Gastrocnemius medialis (tissue), 4 donors: ENCODE data around the gene NFKBIZ.

Experiments used
- POLR2A ChIP-seq, 2 donors: fragments of 450-650 bp; IDR thresholded peaks; one replicate each; pipeline ENCODE4 v1.6.1; 2017; ENCODE audit warnings: antibody characterized with exemption in 2 of 2, mild to moderate bottlenecking in 2 of 2, moderate library complexity in 2 of 2
- TF ChIP-seq, protein P1 (sequence below), 5 experiments: fragments of 450-650 bp in 3 of 5; fragments of 200-600 bp in 2 of 5; sonication (generic) in 2 of 5; IDR thresholded peaks in 4 of 5; conservative IDR thresholded peaks in 1 of 5; 1 replicate in 4 of 5; 2 replicates in 1 of 5; pipeline ENCODE4 v1.5.1; 2016 to 2019; ENCODE audit warnings: antibody characterized with exemption in 5 of 5, mild to moderate bottlenecking in 3 of 5, moderate library complexity in 3 of 5

DNA sequence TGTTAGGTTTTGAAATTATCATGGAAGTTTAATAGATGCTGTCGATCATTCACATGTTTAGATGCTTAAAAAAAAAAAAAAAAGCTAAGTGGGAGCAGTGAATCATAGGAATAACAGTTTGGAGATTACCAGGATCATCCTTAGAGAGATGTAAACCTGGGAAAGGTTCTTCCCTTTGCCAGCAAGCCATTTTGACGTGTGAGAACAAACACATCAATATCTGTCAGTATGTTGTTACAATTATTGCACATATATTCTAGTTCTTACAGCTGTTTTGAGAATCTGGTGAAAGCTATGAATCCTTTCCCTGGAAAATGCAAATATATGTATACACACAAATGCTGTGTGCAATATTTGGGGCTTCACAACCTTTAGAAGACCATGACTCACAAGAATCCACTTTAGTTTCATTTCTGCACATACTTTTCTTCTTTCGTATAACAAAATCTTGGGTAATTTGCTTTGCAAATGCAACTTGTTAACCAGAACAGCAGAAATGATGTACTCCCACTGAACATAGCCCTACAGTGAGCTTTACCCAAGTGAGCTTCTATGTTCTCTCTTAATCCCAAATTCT lies 12.0 kb downstream of the NFKBIZ start:
- TF ChIP-seq, protein P1, sequence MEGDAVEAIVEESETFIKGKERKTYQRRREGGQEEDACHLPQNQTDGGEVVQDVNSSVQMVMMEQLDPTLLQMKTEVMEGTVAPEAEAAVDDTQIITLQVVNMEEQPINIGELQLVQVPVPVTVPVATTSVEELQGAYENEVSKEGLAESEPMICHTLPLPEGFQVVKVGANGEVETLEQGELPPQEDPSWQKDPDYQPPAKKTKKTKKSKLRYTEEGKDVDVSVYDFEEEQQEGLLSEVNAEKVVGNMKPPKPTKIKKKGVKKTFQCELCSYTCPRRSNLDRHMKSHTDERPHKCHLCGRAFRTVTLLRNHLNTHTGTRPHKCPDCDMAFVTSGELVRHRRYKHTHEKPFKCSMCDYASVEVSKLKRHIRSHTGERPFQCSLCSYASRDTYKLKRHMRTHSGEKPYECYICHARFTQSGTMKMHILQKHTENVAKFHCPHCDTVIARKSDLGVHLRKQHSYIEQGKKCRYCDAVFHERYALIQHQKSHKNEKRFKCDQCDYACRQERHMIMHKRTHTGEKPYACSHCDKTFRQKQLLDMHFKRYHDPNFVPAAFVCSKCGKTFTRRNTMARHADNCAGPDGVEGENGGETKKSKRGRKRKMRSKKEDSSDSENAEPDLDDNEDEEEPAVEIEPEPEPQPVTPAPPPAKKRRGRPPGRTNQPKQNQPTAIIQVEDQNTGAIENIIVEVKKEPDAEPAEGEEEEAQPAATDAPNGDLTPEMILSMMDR (IDR thresholded peaks at IDR 0.05 in 4 of 5, conservative IDR thresholded peaks at IDR 0.05 in 1 of 5) = no peak
- no peak for TF ChIP-seq POLR2A (IDR thresholded peaks at IDR 0.05)
